SK-N-SH treated with all-trans-retinoic acid at 6 μM for 48 hours (cell line): ENCODE measurements around the gene SAPCD2.

Source experiments
- ATAC-seq: fragments of 200-7000 bp; cut with Tn5 transposase; 3 replicates; pipeline ENCODE4 v1.9.1; 2020; ENCODE audit warnings: mild to moderate bottlenecking, moderate library complexity
- ARNTL ChIP-seq: fragments of 450-650 bp; formaldehyde crosslinking; IDR thresholded peaks from 2 replicates; pipeline ENCODE4 v1.5.0; 2020; ENCODE audit warnings: low read depth, mild to moderate bottlenecking, moderate library complexity, borderline replicate concordance
- BACH2 ChIP-seq: fragments of 250-450 bp; sonication (Bioruptor Pico); IDR thresholded peaks from 2 replicates; pipeline ENCODE4 v1.9.0; 2021; ENCODE audit warnings: mild to moderate bottlenecking, borderline replicate concordance
- CSDC2 ChIP-seq: fragments of 250-450 bp; sonication (Bioruptor Pico); IDR thresholded peaks from 2 replicates; pipeline ENCODE4 v1.5.0; 2020; ENCODE audit warnings: mild to moderate bottlenecking, moderate library complexity
- ESRRG ChIP-seq: fragments of 250-450 bp; sonication (Bioruptor Pico); IDR thresholded peaks from 2 replicates; pipeline ENCODE4 v1.6.1; 2021; ENCODE audit warnings: mild to moderate bottlenecking
- GLIS3 ChIP-seq: fragments of 250-450 bp; sonication (Bioruptor Pico); IDR thresholded peaks from 2 replicates; pipeline ENCODE4 v1.5.0; 2020; ENCODE audit warnings: mild to moderate bottlenecking, moderate library complexity
- ISL1 ChIP-seq: fragments of 250-450 bp; sonication (Bioruptor Pico); IDR thresholded peaks from 2 replicates; pipeline ENCODE4 v2.1.2; 2022; ENCODE audit warnings: mild to moderate bottlenecking, moderate library complexity
- OSR1 ChIP-seq: fragments of 250-450 bp; sonication (Bioruptor Pico); IDR thresholded peaks from 2 replicates; pipeline ENCODE4 v1.8.0; 2022; ENCODE audit warnings: moderate library complexity, mild to moderate bottlenecking, inconsistent platforms
- PPARA ChIP-seq: fragments of 250-450 bp; sonication (Bioruptor Pico); IDR thresholded peaks from 2 replicates; pipeline ENCODE4 v1.5.0; 2020; ENCODE audit warnings: mild to moderate bottlenecking, borderline replicate concordance
- SNAI2 ChIP-seq: fragments of 250-450 bp; sonication (Bioruptor Pico); IDR thresholded peaks from 2 replicates; pipeline ENCODE4 v1.5.0; 2020; ENCODE audit warnings: mild to moderate bottlenecking, moderate library complexity
- TCF4 ChIP-seq: fragments of 250-450 bp; sonication (Bioruptor Pico); IDR thresholded peaks from 2 replicates; pipeline ENCODE4 v1.8.0; 2021; ENCODE audit warnings: mild to moderate bottlenecking, moderate library complexity, borderline replicate concordance
- TOX ChIP-seq: fragments of 250-450 bp; sonication (Bioruptor Pico); IDR thresholded peaks from 2 replicates; pipeline ENCODE4 v1.8.0; 2021; ENCODE audit warnings: mild to moderate bottlenecking, moderate library complexity, borderline replicate concordance
- ZC3H10 ChIP-seq: fragments of 250-450 bp; sonication (Bioruptor Pico); IDR thresholded peaks from 2 replicates; pipeline ENCODE4 v1.5.1; 2021; ENCODE audit warnings: mild to moderate bottlenecking, moderate library complexity
- ZFP3 ChIP-seq: fragments of 250-450 bp; sonication (Bioruptor Pico); IDR thresholded peaks from 2 replicates; pipeline ENCODE4 v1.5.0; 2020; ENCODE audit warnings: mild to moderate bottlenecking, moderate library complexity
- ZFP30 ChIP-seq: fragments of 450-650 bp; formaldehyde crosslinking; IDR thresholded peaks from 2 replicates; pipeline ENCODE4 v1.5.0; 2022; ENCODE audit warnings: mild to moderate bottlenecking, moderate library complexity
- ZNF565 ChIP-seq: fragments of 450-650 bp; formaldehyde crosslinking; conservative IDR thresholded peaks from 2 replicates; pipeline ENCODE4 v1.5.0; 2020; ENCODE audit warnings: low read depth, mild to moderate bottlenecking, moderate library complexity
- ZNF70 ChIP-seq: fragments of 450-650 bp; formaldehyde crosslinking; IDR thresholded peaks from 2 replicates; pipeline ENCODE4 v1.5.0; 2020; ENCODE audit warnings: mild to moderate bottlenecking, moderate library complexity
- ZNF8 ChIP-seq: fragments of 450-650 bp; formaldehyde crosslinking; IDR thresholded peaks from 2 replicates; pipeline ENCODE4 v1.5.0; 2020; ENCODE audit warnings: mild to moderate bottlenecking, moderate library complexity
- TF ChIP-seq, protein P1 (sequence below): fragments of 250-450 bp; sonication (Bioruptor Pico); IDR thresholded peaks from 2 replicates; pipeline ENCODE4 v1.5.0; 2020; ENCODE audit warnings: mild to moderate bottlenecking, moderate library complexity
- TF ChIP-seq, protein P2 (sequence below): fragments of 250-450 bp; sonication (Bioruptor Pico); IDR thresholded peaks from 2 replicates; pipeline ENCODE4 v1.5.1; 2020; ENCODE audit warnings: low read depth, mild to moderate bottlenecking, moderate library complexity
- TF ChIP-seq, protein P3 (sequence below): fragments of 250-450 bp; sonication (Bioruptor Pico); IDR thresholded peaks from 2 replicates; pipeline ENCODE4 v1.8.0; 2020; ENCODE audit warnings: mild to moderate bottlenecking, moderate library complexity, borderline replicate concordance
- TF ChIP-seq, protein P4 (sequence below): fragments of 250-450 bp; sonication (Bioruptor Pico); IDR thresholded peaks from 2 replicates; pipeline ENCODE4 v1.5.1; 2021; ENCODE audit warnings: mild to moderate bottlenecking, moderate library complexity

The SAPCD2 gene

DNA sequence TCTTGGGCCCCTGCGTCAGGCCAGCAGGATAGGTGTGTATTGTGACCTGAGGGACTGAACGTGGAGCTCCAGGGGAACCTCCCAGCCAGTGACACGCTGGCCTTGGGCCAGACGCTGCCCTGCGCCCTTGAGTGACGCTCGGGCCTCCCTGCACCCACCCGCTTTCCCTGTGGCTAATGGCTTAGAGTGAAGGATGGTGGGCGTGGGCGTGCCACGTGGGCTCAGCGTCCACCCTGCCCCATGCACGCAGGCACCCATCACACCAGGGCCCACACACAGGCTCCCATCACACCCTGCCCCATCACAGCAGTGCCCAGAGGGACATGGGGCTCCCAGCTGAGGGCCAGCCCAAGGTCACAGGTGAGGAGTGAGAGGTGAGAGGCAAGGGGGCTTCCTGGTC is 33.3 kb downstream of the SAPCD2 start:
- TF ChIP-seq, protein P1, sequence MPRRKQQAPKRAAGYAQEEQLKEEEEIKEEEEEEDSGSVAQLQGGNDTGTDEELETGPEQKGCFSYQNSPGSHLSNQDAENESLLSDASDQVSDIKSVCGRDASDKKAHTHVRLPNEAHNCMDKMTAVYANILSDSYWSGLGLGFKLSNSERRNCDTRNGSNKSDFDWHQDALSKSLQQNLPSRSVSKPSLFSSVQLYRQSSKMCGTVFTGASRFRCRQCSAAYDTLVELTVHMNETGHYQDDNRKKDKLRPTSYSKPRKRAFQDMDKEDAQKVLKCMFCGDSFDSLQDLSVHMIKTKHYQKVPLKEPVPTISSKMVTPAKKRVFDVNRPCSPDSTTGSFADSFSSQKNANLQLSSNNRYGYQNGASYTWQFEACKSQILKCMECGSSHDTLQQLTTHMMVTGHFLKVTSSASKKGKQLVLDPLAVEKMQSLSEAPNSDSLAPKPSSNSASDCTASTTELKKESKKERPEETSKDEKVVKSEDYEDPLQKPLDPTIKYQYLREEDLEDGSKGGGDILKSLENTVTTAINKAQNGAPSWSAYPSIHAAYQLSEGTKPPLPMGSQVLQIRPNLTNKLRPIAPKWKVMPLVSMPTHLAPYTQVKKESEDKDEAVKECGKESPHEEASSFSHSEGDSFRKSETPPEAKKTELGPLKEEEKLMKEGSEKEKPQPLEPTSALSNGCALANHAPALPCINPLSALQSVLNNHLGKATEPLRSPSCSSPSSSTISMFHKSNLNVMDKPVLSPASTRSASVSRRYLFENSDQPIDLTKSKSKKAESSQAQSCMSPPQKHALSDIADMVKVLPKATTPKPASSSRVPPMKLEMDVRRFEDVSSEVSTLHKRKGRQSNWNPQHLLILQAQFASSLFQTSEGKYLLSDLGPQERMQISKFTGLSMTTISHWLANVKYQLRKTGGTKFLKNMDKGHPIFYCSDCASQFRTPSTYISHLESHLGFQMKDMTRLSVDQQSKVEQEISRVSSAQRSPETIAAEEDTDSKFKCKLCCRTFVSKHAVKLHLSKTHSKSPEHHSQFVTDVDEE, result no peak
- no peak for TF ChIP-seq ZC3H10 (CRISPR knock-in tag)
- no peak for TF ChIP-seq ZFP3 (CRISPR knock-in tag)
- no peak for TF ChIP-seq OSR1 (CRISPR knock-in tag)
- no peak for TF ChIP-seq PPARA
- no peak for TF ChIP-seq TOX (CRISPR knock-in tag)
- TF ChIP-seq, protein P2, sequence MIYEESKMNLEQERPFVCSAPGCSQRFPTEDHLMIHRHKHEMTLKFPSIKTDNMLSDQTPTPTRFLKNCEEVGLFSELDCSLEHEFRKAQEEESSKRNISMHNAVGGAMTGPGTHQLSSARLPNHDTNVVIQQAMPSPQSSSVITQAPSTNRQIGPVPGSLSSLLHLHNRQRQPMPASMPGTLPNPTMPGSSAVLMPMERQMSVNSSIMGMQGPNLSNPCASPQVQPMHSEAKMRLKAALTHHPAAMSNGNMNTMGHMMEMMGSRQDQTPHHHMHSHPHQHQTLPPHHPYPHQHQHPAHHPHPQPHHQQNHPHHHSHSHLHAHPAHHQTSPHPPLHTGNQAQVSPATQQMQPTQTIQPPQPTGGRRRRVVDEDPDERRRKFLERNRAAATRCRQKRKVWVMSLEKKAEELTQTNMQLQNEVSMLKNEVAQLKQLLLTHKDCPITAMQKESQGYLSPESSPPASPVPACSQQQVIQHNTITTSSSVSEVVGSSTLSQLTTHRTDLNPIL, result no peak
- TF ChIP-seq ZNF565 (CRISPR knock-in tag), result no peak
- ATAC-seq, result no peak

DNA sequence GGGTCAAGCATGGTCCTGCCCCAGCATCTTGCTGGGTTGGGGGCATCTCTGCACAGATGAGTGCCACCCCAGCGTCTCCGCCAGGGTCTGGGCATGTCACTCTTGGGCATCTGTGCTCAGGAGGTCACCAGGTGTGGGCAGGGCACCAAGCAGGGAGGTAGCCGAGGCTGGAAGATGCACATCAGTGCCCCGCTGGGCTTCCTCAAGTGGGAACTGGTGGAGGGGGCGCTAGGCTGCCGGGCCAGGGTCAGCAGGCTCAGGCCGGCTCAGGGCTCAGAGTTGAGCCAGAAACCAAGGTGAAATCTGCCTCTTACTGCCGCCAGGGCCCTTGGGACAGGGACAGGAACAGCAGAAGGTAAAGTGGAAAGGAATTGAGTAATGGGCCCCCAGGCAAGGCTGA is 34.4 kb downstream of the SAPCD2 start:
- TF ChIP-seq ZFP3 (CRISPR knock-in tag) (no peak), GLIS3 (CRISPR knock-in tag) (no peak), CSDC2 (CRISPR knock-in tag) (no peak), ZNF70 (CRISPR knock-in tag) (no peak), SNAI2 (CRISPR knock-in tag) (no peak), TCF4 (CRISPR knock-in tag) (no peak), ZNF8 (no peak), ZC3H10 (CRISPR knock-in tag) (no peak), ARNTL (CRISPR knock-in tag) (no peak), ISL1 (CRISPR knock-in tag) (no peak), ESRRG (CRISPR knock-in tag) (no peak), TOX (CRISPR knock-in tag) (no peak)
- TF ChIP-seq, protein P2, result no peak
- TF ChIP-seq, protein P3, sequence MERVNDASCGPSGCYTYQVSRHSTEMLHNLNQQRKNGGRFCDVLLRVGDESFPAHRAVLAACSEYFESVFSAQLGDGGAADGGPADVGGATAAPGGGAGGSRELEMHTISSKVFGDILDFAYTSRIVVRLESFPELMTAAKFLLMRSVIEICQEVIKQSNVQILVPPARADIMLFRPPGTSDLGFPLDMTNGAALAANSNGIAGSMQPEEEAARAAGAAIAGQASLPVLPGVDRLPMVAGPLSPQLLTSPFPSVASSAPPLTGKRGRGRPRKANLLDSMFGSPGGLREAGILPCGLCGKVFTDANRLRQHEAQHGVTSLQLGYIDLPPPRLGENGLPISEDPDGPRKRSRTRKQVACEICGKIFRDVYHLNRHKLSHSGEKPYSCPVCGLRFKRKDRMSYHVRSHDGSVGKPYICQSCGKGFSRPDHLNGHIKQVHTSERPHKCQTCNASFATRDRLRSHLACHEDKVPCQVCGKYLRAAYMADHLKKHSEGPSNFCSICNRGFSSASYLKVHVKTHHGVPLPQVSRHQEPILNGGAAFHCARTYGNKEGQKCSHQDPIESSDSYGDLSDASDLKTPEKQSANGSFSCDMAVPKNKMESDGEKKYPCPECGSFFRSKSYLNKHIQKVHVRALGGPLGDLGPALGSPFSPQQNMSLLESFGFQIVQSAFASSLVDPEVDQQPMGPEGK (CRISPR knock-in tag), result no peak
- TF ChIP-seq, protein P1, result no peak
- TF ChIP-seq, protein P4, sequence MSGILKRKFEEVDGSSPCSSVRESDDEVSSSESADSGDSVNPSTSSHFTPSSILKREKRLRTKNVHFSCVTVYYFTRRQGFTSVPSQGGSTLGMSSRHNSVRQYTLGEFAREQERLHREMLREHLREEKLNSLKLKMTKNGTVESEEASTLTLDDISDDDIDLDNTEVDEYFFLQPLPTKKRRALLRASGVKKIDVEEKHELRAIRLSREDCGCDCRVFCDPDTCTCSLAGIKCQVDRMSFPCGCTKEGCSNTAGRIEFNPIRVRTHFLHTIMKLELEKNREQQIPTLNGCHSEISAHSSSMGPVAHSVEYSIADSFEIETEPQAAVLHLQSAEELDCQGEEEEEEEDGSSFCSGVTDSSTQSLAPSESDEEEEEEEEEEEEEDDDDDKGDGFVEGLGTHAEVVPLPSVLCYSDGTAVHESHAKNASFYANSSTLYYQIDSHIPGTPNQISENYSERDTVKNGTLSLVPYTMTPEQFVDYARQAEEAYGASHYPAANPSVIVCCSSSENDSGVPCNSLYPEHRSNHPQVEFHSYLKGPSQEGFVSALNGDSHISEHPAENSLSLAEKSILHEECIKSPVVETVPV (CRISPR knock-in tag), result no peak
- ATAC-seq, result no peak

DNA sequence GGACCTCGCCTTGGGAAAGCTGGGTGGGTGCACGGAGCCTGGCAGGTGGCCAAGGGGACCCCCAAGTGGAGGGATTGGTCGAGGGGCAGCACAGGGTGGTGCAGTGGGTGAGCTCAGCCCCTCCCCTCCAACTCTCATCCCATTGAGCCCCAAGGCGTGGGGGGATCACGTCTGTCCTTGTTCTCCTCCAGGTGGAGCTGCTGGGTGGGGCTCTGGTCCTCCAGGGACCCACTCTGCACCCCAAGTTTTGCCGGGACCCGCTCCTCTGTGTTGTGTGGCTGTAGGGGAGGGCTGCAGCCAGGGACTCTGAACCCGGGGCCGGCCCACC is 34.9 kb downstream of the SAPCD2 start:
- ATAC-seq, result peak; percentile 46
- TF ChIP-seq, protein P4 (CRISPR knock-in tag), result no peak
- TF ChIP-seq ZC3H10 (CRISPR knock-in tag) (no peak), ESRRG (CRISPR knock-in tag) (no peak), ISL1 (CRISPR knock-in tag) (no peak), ZFP30 (no peak), TOX (CRISPR knock-in tag) (no peak), BACH2 (CRISPR knock-in tag) (no peak), CSDC2 (CRISPR knock-in tag) (no peak), GLIS3 (CRISPR knock-in tag) (no peak), PPARA (no peak), ZNF70 (CRISPR knock-in tag) (no peak), TCF4 (CRISPR knock-in tag) (no peak), ARNTL (CRISPR knock-in tag) (no peak)
- TF ChIP-seq, protein P1, result no peak
